SK-N-SH (cell line): ENCODE data around the gene DNAH6. TPM values are rescaled to one million over a fixed set of nuclear protein-coding genes. Genes with fewer than 3 reads are reported as not detected.

Experiments used
- CTCF ChIA-PET: fragments of 300-600, 350-600 bp; formaldehyde crosslinking; extraction: SDS; loops from one replicate; lab custom pipeline; 2021; lab: Yijun Ruan, JAX
- POLR2A ChIA-PET: fragments of 350-600 bp; sonication (Branson Sonifier 250); formaldehyde crosslinking; extraction: SDS; loops from one replicate; lab custom pipeline; 2020; ENCODE audit warnings: antibody characterized with exemption, inconsistent platforms; lab: Yijun Ruan, JAX
- DNase-seq: peaks from one replicate; pipeline ENCODE4 v3.0.0; 2012
- H2AFZ ChIP-seq: fragments of 200-600 bp; sonication (generic); 2 replicates; pipeline ENCODE4 v1.8.1; 2016; ENCODE audit warnings: antibody characterized with exemption, mild to moderate bottlenecking, low read depth
- H3F3A ChIP-seq: fragments of 200-600 bp; sonication (generic); replicated peaks from 2 replicates; pipeline ENCODE3; 2016; ENCODE audit warnings: antibody characterized with exemption, mild to moderate bottlenecking; ENCODE audit not compliant: insufficient read depth
- H3K27ac ChIP-seq, 2 experiments: fragments of 200-500 bp in 1 of 2; fragments of 200-600 bp in 1 of 2; sonication (Bioruptor generic) in 1 of 2; sonication (generic), shearing (Covaris generic) in 1 of 2; 2 replicates each; pipeline versions ENCODE4 v1.5.1 to v1.6.1; 2014 to 2016; ENCODE audit warnings: low read depth in 2 of 2, inconsistent platforms in 1 of 2, low read length in 1 of 2, mild to moderate bottlenecking in 1 of 2, mixed read lengths in 1 of 2
- H3K27me3 ChIP-seq: fragments of 200-600 bp; sonication (generic), shearing (Covaris generic); 2 replicates; pipeline ENCODE4 v1.6.1; 2016; ENCODE audit warnings: mixed run types; ENCODE audit not compliant: insufficient read depth
- H3K36me3 ChIP-seq, 2 experiments: fragments of 200-500 bp in 1 of 2; fragments of 200-600 bp in 1 of 2; sonication (Bioruptor generic) in 1 of 2; sonication (generic) in 1 of 2; replicated peaks in 1 of 2; 2 replicates each; pipeline versions ENCODE3 to v1.5.1; 2014 to 2016; ENCODE audit warnings: low read length in 1 of 2, mild to moderate bottlenecking in 1 of 2; ENCODE audit not compliant: insufficient read depth in 2 of 2, control insufficient read depth in 1 of 2
- H3K4me1 ChIP-seq, 2 experiments: fragments of 200-500 bp in 1 of 2; fragments of 200-600 bp in 1 of 2; sonication (Bioruptor generic) in 1 of 2; sonication (generic), shearing (Covaris generic) in 1 of 2; 2 replicates each; pipeline versions ENCODE4 v1.5.1 to v1.6.1; 2014 to 2016; ENCODE audit warnings: low read depth in 1 of 2, low read length in 1 of 2, mixed run types in 1 of 2; ENCODE audit not compliant: insufficient read depth in 2 of 2, control insufficient read depth in 1 of 2
- H3K4me2 ChIP-seq: fragments of 200-600 bp; sonication (generic), shearing (Covaris generic); 2 replicates; pipeline ENCODE4 v1.6.1; 2017; ENCODE audit warnings: mixed run types
- H3K4me3 ChIP-seq, 2 experiments: fragments of 200-500 bp in 1 of 2; fragments of 200-600 bp in 1 of 2; sonication (Bioruptor generic) in 1 of 2; sonication (generic), shearing (Covaris generic) in 1 of 2; 2 replicates each; pipeline versions ENCODE4 v1.5.1 to v1.8.1; 2014 to 2016; ENCODE audit warnings: low read depth in 2 of 2, inconsistent platforms in 1 of 2, low read length in 1 of 2, mild to moderate bottlenecking in 1 of 2, mixed read lengths in 1 of 2, moderate library complexity in 1 of 2
- H3K79me2 ChIP-seq: fragments of 200-600 bp; sonication (generic); 2 replicates; pipeline ENCODE4 v1.8.1; 2017; ENCODE audit warnings: mild to moderate bottlenecking; ENCODE audit not compliant: insufficient read depth
- H3K9ac ChIP-seq: fragments of 200-600 bp; sonication (generic); 2 replicates; pipeline ENCODE4 v1.6.1; 2017; ENCODE audit warnings: mixed run types
- H3K9me2 ChIP-seq: fragments of 200-600 bp; sonication (generic); 2 replicates; pipeline ENCODE4 v1.6.1; 2017; ENCODE audit warnings: mixed run types
- H3K9me3 ChIP-seq: fragments of 200-600 bp; sonication (generic); 2 replicates; pipeline ENCODE4 v1.6.1; 2017; ENCODE audit warnings: mixed run types, mild to moderate bottlenecking, moderate library complexity
- H4K20me1 ChIP-seq: fragments of 200-600 bp; sonication (generic); 2 replicates; pipeline ENCODE4 v1.6.1; 2017; ENCODE audit warnings: mild to moderate bottlenecking, mixed run types; ENCODE audit not compliant: insufficient read depth
- CHD2 ChIP-seq: fragments of 150-350 bp; IDR thresholded peaks from 2 replicates; pipeline ENCODE4 v1.6.1; 2018; ENCODE audit warnings: low read length; ENCODE audit not compliant: partially characterized antibody
- ELF1 ChIP-seq: IDR thresholded peaks from 2 replicates; pipeline ENCODE4 v1.4.0; 2012
- FOXJ3 ChIP-seq: sonication (generic); formaldehyde crosslinking; IDR thresholded peaks from 2 replicates; pipeline ENCODE4 v1.5.1; 2020; ENCODE audit warnings: mild to moderate bottlenecking, missing genetic modification reagents
- GABPA ChIP-seq: IDR thresholded peaks from 2 replicates; pipeline ENCODE4 v1.4.0; 2012; ENCODE audit warnings: low read depth, mild to moderate bottlenecking
- GATA2 ChIP-seq: sonication (generic); formaldehyde crosslinking; IDR thresholded peaks from 2 replicates; pipeline ENCODE4 v1.5.0; 2020; ENCODE audit warnings: mild to moderate bottlenecking, missing genetic modification reagents
- MEF2A ChIP-seq: IDR thresholded peaks from 2 replicates; pipeline ENCODE4 v1.4.0; 2012; ENCODE audit warnings: low read depth, borderline replicate concordance
- NRF1 ChIP-seq: IDR thresholded peaks from 2 replicates; pipeline ENCODE4 v1.6.1; 2012; ENCODE audit warnings: low read depth, mild to moderate bottlenecking, low read length
- RXRA ChIP-seq: IDR thresholded peaks from 2 replicates; pipeline ENCODE4 v1.4.0; 2012; ENCODE audit warnings: low read depth, mild to moderate bottlenecking, borderline replicate concordance
- SMC3 ChIP-seq: IDR thresholded peaks from 2 replicates; pipeline ENCODE4 v1.6.1; 2012; ENCODE audit warnings: low read depth, low read length, improper control_type of control experiment
- TAF1 ChIP-seq: IDR thresholded peaks from 2 replicates; pipeline ENCODE4 v1.6.1; 2012; ENCODE audit warnings: low read depth, mild to moderate bottlenecking, low read length, moderate library complexity, borderline replicate concordance
- TEAD4 ChIP-seq: IDR thresholded peaks from 2 replicates; pipeline ENCODE4 v1.4.0; 2012; ENCODE audit warnings: mild to moderate bottlenecking, borderline replicate concordance; ENCODE audit not compliant: insufficient read depth
- WGBS: methylation state at CpG from one replicate; pipeline ENCODE4 v1.1.6; 2017; ENCODE audit warnings: low lambda C conversion rate; 5-methylcytosine and 5-hydroxymethylcytosine counted together
- polyA plus RNA-seq, 3 experiments: library from polyadenylated mRNA; depleted of rRNA; stranded (reverse); fragments of >200 nt; gene quantifications; 2 replicates each; pipeline ENCODE4 v1.2.3, GENCODE V29; 2012
- TF ChIP-seq, protein P1 (sequence below): fragments of 150-350 bp; IDR thresholded peaks from 2 replicates; pipeline ENCODE4 v1.6.1; 2017; ENCODE audit warnings: antibody characterized with exemption, low read length, low read depth, borderline replicate concordance
- TF ChIP-seq, protein P2 (sequence below): IDR thresholded peaks from 2 replicates; pipeline ENCODE4 v1.6.1; 2012; ENCODE audit warnings: mild to moderate bottlenecking, low read depth, low read length, moderate library complexity
- TF ChIP-seq, protein P3 (sequence below): IDR thresholded peaks from 2 replicates; pipeline ENCODE4 v1.4.0; 2012; ENCODE audit warnings: low read depth
- TF ChIP-seq, protein P4 (sequence below): IDR thresholded peaks from 2 replicates; pipeline ENCODE4 v1.4.0; 2012; ENCODE audit warnings: low read depth, borderline replicate concordance
- TF ChIP-seq, protein P5 (sequence below): fragments of 150-350 bp; IDR thresholded peaks from 2 replicates; pipeline ENCODE4 v1.6.1; 2016; ENCODE audit warnings: mild to moderate bottlenecking, low read depth, low read length

The DNAH6 gene
- polyA plus RNA-seq, 1 of the 3 experiments (the other 2 are of a cell fraction) = 0.03 TPM

DNA sequence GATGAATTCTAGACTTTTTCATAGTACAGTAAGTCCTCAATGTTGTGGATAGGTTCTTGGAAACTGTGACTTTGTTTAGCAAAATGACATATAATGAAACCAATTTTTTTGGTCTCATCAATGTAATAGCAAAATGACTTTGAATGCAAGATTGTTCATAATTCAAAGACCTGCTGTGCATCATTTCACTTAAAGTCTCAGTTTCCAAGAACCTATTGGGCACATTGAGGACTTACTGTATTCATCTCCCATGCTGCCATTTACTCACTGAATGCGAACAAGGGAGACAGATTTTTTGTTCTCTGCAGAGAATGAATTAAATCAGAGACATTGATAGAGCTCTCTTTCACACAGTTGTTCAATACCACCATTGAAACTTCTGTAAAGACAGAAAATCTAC, 211.0 kb downstream of the DNAH6 start:
- Histone ChIP-seq H3K36me3 (no peaks in the 10 kb centered on the region), H3K4me3 (no peak overlapping the region), H3K4me2 (no peak overlapping the region), H2AFZ (no peak overlapping the region), H3K4me1 (no peaks in the 10 kb centered on the region), H3K79me2 (no peaks in the 10 kb centered on the region), H3K9me2 (no peaks in the 10 kb centered on the region), H3K9me3 (no peaks in the 10 kb centered on the region), H4K20me1 (no peaks in the 10 kb centered on the region), H3K27ac (no peak overlapping the region), H3K27me3 (no peaks in the 10 kb centered on the region), H3F3A (no peaks in the 10 kb centered on the region), H3K9ac (no peak overlapping the region)
- ChIA-PET CTCF (interaction anchor here (1.0 kb wide), 1 partner anchor 18 kb away, joined by 3 read pairs; no protein-coding TSS in a partner anchor), POLR2A (no interaction called here)
- no peak for TF ChIP-seq SMC3
- TF ChIP-seq, protein P1, sequence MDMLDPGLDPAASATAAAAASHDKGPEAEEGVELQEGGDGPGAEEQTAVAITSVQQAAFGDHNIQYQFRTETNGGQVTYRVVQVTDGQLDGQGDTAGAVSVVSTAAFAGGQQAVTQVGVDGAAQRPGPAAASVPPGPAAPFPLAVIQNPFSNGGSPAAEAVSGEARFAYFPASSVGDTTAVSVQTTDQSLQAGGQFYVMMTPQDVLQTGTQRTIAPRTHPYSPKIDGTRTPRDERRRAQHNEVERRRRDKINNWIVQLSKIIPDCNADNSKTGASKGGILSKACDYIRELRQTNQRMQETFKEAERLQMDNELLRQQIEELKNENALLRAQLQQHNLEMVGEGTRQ = no peak
- no peak for TF ChIP-seq TEAD4
- TF ChIP-seq RXRA = no peak
- TF ChIP-seq CHD2 = no peak
- TF ChIP-seq, protein P2, sequence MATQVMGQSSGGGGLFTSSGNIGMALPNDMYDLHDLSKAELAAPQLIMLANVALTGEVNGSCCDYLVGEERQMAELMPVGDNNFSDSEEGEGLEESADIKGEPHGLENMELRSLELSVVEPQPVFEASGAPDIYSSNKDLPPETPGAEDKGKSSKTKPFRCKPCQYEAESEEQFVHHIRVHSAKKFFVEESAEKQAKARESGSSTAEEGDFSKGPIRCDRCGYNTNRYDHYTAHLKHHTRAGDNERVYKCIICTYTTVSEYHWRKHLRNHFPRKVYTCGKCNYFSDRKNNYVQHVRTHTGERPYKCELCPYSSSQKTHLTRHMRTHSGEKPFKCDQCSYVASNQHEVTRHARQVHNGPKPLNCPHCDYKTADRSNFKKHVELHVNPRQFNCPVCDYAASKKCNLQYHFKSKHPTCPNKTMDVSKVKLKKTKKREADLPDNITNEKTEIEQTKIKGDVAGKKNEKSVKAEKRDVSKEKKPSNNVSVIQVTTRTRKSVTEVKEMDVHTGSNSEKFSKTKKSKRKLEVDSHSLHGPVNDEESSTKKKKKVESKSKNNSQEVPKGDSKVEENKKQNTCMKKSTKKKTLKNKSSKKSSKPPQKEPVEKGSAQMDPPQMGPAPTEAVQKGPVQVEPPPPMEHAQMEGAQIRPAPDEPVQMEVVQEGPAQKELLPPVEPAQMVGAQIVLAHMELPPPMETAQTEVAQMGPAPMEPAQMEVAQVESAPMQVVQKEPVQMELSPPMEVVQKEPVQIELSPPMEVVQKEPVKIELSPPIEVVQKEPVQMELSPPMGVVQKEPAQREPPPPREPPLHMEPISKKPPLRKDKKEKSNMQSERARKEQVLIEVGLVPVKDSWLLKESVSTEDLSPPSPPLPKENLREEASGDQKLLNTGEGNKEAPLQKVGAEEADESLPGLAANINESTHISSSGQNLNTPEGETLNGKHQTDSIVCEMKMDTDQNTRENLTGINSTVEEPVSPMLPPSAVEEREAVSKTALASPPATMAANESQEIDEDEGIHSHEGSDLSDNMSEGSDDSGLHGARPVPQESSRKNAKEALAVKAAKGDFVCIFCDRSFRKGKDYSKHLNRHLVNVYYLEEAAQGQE = no peak
- TF ChIP-seq FOXJ3 = no peak
- TF ChIP-seq GATA2 (CRISPR knock-in tag) = no peak
- no peak for TF ChIP-seq TAF1
- TF ChIP-seq, protein P3, sequence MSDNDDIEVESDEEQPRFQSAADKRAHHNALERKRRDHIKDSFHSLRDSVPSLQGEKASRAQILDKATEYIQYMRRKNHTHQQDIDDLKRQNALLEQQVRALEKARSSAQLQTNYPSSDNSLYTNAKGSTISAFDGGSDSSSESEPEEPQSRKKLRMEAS = no peak
- WGBS = 0% methylated on average over 1 of the region's 1 CpG
- no peak for DNase-seq

DNA sequence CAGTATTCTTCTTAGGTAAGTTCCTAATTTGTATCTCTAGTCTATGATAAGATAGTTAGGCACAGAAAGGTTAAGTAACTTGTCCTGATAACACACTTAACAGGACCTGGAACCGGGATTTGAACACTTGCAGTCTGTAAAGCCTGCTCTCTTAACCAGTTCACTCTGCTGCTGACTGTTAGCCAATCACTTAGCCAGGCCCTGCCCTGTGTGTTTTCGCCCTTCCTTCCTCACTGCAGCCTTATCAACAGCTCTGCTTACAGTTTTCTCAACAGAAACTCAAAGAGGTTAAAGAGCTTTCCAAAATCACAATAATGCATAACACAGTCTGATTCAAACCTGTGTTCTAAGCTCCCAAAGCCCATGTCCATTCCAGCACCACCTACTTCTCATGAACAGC, 212.9 kb downstream of the DNAH6 start:
- ChIA-PET POLR2A (no interaction called here), CTCF (no interaction called here)
- WGBS = 5% methylated on average over 2 of the region's 2 CpGs

More for the DNA sequence above, 212.9 kb downstream of the DNAH6 start:
- Histone ChIP-seq H3K27ac (no peak overlapping the region), H3K4me2 (no peak overlapping the region), H2AFZ (no peak overlapping the region), H3K4me1 (no peaks in the 10 kb centered on the region), H4K20me1 (no peaks in the 10 kb centered on the region), H3K27me3 (no peaks in the 10 kb centered on the region), H3K79me2 (no peaks in the 10 kb centered on the region), H3K4me3 (no peak overlapping the region), H3K9ac (no peak overlapping the region), H3K9me3 (no peaks in the 10 kb centered on the region), H3K36me3 (no peaks in the 10 kb centered on the region), H3K9me2 (no peaks in the 10 kb centered on the region), H3F3A (no peaks in the 10 kb centered on the region)
- no peak for TF ChIP-seq NRF1
- TF ChIP-seq CHD2 = no peak
- no peak for TF ChIP-seq GABPA
- TF ChIP-seq, protein P4, sequence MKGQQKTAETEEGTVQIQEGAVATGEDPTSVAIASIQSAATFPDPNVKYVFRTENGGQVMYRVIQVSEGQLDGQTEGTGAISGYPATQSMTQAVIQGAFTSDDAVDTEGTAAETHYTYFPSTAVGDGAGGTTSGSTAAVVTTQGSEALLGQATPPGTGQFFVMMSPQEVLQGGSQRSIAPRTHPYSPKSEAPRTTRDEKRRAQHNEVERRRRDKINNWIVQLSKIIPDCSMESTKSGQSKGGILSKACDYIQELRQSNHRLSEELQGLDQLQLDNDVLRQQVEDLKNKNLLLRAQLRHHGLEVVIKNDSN = no peak
- no peak for TF ChIP-seq MEF2A
- TF ChIP-seq, protein P5, sequence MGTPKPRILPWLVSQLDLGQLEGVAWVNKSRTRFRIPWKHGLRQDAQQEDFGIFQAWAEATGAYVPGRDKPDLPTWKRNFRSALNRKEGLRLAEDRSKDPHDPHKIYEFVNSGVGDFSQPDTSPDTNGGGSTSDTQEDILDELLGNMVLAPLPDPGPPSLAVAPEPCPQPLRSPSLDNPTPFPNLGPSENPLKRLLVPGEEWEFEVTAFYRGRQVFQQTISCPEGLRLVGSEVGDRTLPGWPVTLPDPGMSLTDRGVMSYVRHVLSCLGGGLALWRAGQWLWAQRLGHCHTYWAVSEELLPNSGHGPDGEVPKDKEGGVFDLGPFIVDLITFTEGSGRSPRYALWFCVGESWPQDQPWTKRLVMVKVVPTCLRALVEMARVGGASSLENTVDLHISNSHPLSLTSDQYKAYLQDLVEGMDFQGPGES = no peak
- TF ChIP-seq ELF1 = no peak
- DNase-seq = no peak
